GM19193 (cell line): ENCODE measurements around the gene NUCB1.

ENCODE experiments used
- POLR2A ChIP-seq: IDR thresholded peaks from 4 replicates; pipeline ENCODE4 v1.6.1; 2011; ENCODE audit not compliant: insufficient read depth, insufficient read length; ENCODE audit errors: extremely low read depth

NUCB1 gene

GRCh38 chr19:48896191-48896720, 3.9 kb upstream of the NUCB1 start:
- TF ChIP-seq POLR2A, result no peak

DNA sequence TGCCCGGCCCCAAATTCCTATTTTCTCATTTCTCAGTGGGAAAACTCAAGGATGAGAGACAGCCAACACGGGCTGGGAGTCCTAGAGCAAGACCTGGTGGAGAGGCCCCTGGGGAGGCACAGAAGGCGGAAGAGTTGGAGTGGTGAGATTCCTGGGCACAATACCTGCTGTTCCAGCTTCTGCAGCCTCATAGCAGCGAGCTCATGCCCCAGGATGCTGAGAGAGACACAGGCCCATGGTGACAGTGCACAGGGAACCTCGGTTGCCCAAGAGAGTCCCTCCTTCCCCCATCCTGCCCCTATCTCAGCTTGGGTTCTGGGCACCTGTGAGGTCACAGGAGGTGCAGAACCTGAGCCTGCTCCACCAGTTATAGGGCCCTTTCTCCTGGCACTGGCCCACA, 2.9 kb upstream of the NUCB1 start:
- TF ChIP-seq POLR2A, result no peak

GRCh38 chr19:48900477-48901406, 630 bp downstream of the NUCB1 start:
- TF ChIP-seq POLR2A, result no peak

DNA sequence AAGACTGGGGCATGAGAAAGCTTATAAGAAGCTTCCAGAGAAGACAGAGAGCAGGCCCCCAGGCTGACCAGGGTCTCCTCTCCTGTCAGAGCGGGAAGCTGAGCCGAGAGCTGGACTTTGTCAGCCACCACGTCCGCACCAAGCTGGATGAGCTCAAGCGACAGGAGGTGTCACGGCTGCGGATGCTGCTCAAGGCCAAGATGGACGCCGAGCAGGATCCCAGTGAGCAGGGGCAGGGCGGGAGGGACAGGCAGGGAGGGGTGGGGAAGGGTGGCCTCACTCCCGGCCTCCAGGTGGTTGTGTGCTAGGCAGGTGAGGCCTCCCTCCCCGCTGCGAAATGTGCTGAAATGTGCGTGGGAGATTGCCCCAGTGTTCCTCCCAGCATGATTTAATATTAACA, 5.6 kb downstream of the NUCB1 start:
- no peak for TF ChIP-seq POLR2A

DNA sequence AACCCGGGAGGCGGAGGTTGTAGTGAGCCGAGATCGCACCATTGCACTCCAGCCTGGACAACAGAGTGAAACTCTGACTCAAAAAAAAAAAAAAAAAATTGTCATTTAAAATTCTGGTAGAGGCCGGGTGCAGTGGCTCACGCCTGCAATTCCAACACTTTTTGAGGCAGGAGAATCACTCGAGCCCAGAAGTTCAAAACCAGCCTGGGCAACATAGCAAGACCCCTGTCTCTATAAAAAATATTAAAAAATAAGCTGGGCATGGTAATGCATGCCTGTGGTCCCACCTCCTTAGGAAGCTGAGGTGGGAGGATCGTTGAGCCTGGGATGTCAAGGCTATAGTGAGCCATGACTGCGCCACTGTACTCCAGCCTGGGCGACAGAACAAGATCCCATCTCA, 6.2 kb downstream of the NUCB1 start:
- TF ChIP-seq POLR2A, result no peak

DNA sequence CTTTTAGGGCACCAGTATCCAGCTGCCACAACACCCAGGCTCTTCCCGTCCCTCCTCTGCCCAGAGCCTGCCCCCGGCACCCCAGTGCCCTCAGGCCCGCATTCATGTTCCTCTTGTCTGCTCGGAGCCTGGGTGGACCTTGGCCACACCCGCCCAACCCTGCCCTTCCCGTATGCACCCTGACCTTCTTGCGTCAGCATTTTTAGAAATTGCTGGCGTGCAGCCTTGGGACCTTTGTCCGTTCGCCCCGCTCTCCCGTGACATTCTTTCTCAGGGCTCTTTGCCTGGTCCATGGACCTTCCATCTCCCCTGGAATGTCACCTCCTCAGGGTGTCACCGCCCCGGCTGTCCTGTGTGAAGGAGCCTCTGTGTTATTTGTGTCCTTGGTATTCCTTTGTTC, 7.6 kb downstream of the NUCB1 start:
- TF ChIP-seq POLR2A, result no peak

- TF ChIP-seq POLR2A, result no peak
These were observed 10.7 kb downstream of the NUCB1 start for GRCh38 chr19:48910803-48911202.

DNA sequence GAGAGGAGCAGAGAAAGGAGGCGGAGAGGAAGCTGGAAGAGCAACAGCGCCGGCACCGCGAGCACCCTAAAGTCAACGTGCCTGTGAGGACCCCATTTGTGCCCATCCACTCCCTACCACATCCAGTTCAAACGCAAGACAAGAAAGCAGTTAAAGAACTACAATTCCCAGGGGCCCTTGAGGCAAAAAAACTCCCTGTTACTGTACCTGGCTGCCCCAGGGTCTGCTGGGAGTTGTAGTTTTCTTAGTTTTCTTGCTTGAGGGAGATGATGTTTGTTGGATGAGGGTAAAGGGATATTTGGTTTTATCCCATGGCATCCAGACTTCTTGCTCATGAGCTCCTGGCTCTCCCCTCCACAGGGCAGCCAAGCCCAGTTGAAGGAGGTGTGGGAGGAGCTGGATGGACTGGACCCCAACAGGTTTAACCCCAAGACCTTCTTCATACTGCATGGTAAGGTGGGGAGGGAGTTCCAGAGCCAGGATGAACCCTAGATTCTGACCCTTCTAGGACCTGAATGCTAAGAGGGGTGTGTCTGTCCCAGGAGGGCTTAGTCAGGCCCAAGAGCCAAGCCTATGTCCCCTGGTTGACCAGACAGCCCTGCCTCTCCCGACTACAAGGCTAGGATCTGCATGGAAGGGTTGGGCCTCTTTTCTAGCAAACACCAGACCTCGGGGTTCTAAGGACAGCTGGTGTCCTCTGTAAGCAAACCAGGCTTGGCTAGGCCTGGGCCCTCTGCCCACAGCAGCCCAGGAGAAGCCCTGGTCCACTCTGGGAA, 13.2 kb downstream of the NUCB1 start:
- TF ChIP-seq POLR2A, result no peak

DNA sequence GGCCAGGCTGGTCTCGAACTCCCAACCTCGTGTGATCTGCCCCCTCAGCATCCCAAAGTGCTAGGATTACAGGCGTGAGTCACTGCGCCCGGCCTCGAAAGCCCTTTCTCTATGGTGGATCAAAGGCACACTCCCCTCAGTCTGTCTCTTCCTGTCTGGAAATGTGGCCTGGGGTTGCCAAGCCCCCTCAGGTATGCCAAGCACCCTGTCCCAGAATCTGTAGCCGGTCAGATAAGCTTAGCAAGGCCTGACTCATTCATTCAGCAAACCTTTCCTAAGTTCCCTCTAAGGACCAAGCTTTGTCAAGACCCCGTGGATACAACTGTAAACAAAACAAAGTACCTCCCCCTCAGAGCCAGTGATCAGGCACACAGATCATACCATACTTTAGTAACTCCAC, 14.1 kb downstream of the NUCB1 start:
- no peak for TF ChIP-seq POLR2A

DNA sequence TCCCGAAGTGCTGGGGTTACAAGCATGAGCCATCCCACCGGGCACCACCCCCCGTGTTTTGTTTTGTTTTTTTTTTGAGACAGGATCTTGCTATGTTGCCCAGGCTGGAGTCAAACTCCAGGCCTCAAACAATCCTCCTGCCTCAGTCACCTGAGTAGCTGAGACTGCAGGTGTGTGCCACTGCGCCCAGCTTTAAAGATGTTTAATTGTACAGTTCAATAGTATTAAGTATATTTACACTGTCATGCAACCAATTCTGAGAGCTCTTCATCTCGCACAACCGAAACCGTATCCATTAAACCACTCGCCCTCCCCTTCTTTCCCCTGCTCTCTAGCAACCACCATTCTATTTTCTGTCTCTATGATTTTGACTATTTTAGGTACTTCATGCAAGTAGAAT, 15.6 kb downstream of the NUCB1 start:
- no peak for TF ChIP-seq POLR2A

- no peak for TF ChIP-seq POLR2A
These were observed 18.0 kb downstream of the NUCB1 start for GRCh38 chr19:48918071-48918470.

DNA sequence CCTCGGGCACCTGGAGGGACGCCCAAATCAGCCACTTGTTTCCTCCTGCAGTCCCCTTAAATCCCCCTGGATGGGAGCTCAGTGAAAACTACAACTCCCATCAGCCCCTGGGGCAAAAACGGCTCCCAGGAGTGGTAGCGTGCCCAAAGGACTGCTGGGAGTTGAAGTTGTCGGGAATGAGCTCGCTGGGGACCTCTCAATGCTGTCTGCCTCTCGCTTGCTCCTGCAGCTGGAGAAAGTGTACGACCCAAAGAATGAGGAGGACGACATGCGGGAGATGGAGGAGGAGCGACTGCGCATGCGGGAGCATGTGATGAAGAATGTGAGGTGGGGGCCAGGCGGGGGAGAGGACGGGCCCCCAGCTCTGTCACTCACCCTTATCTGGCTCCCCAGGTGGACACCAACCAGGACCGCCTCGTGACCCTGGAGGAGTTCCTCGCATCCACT, 18.7 kb downstream of the NUCB1 start:
- no peak for TF ChIP-seq POLR2A

- no peak for TF ChIP-seq POLR2A
These were observed 20.8 kb downstream of the NUCB1 start for GRCh38 chr19:48920949-48921348.

DNA sequence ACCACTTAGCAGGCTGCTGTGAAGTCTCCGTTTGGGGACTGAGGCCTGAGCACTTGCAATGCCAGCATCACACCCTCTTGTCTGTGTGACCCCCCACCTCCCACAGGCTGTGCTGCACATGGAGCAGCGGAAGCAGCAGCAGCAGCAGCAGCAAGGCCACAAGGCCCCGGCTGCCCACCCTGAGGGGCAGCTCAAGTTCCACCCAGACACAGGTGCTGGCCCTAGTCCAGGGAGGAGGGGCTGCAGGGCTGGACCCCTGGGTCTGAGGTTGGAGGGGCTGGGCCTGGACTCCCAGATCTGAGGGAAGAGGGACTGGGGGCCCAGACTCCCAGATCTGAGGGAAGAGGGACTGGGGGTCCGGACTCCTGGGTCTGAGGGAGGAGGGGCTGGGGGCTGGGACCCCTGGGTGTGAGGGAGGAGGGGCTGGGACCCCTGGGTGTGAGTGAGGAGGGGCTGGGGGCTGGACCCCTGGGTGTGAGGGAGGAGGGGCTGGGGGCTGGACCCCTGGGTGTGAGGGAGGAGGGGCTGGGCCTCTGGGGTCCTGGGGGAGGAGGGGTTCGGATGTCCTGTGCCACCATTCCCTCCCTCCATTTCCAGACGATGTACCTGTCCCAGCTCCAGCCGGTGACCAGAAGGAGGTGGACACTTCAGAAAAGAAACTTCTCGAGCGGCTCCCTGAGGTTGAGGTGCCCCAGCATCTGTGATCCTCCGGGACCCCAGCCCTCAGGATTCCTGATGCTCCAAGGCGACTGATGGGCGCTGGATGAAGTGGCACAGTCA, 21.8 kb downstream of the NUCB1 start:
- TF ChIP-seq POLR2A, result no peak
